Measurements from ENCODE around the gene ADAD2. TPM values are rescaled to one million over a fixed set of nuclear protein-coding genes. Genes with fewer than 3 reads are reported as not detected.
"Not testable (repeated sequence)": the region's sequence is repeated elsewhere in the genome, so short reads cannot be mapped to it uniquely, and the experiment has no call there.

Gene ADAD2
- total and polyA plus RNA-seq, 10 of the 15 experiments (the other 5 are each of a cell fraction or from before 2014, with no cell fraction given): 0.44 to 0.68 (median 0.51) TPM; not detected in 7

GRCh38 chr16:84215531-84215930 is 24.6 kb downstream of the ADAD2 start:
- Histone ChIP-seq H3K9me3 (replicated peaks; ENCODE audit: control insufficient read depth, insufficient read depth, low read length) (no peaks in the 10 kb centered on the region), H2AFZ (ENCODE audit: control insufficient read depth, low read depth, low read length) (no peak overlapping the region), H3K27me3 (replicated peaks in 1 of 2; ENCODE audit: control insufficient read depth in 2 of 2, insufficient read depth in 2 of 2, low read length in 1 of 2) (no peaks in the 10 kb centered on the region; a peak in 1 of 4 replicates), H3K27ac (ENCODE audit: control insufficient read depth, insufficient read depth) (no peak overlapping the region), H3K36me3 (ENCODE audit: control insufficient read depth in 2 of 2, insufficient read depth in 2 of 2, low read length in 1 of 2) (no peaks in the 10 kb centered on the region), H4K20me1 (ENCODE audit: control insufficient read depth, insufficient read depth) (no peaks in the 10 kb centered on the region), H3K9ac (ENCODE audit: control insufficient read depth, insufficient read depth, low read length) (no peak overlapping the region), H3K4me1 (ENCODE audit: control insufficient read depth, insufficient read depth, low read length) (no peaks in the 10 kb centered on the region), H3K4me2 (ENCODE audit: control insufficient read depth, insufficient read depth) (no peak overlapping the region), H3K4me3 (no peak overlapping the region), H3K79me2 (ENCODE audit: control insufficient read depth, insufficient read depth, low read length) (no peaks in the 10 kb centered on the region)
- ChIA-PET RAD21 (ENCODE audit: unreplicated experiment) (no interaction called here), SMC1A (ENCODE audit: uncharacterized antibody, unreplicated experiment) (no interaction called here), POLR2A (no interaction called here), CTCF (no interaction called here)
- FAIRE-seq (no peak), ATAC-seq (no peak), DNase-seq (ENCODE audit: low read depth, low spot score) (no peak)
- TF ChIP-seq SMARCA5 (IDR thresholded peaks at IDR 0.05): no peak
- TF ChIP-seq NKRF (conservative IDR thresholded peaks at IDR 0.05): no peak
- TF ChIP-seq SMAD5 (IDR thresholded peaks at IDR 0.05; ENCODE audit: low read depth): no peak
- no peak for TF ChIP-seq FOS (IDR thresholded peaks at IDR 0.05; ENCODE audit: borderline replicate concordance, extremely low read depth, insufficient read length)
- no peak for TF ChIP-seq REST (IDR thresholded peaks at IDR 0.05; ENCODE audit: low read depth, low read length)
- TF ChIP-seq MEF2B (IDR thresholded peaks at IDR 0.05; ENCODE audit: partially characterized antibody, poor library complexity, severe bottlenecking): no peak
- no peak for TF ChIP-seq ZBTB33 (IDR thresholded peaks at IDR 0.05)
- no TSS peak for BruUV-seq (replicated peaks)
- in situ Hi-C loops (cut with MboI): no loop called here
- WGBS (ENCODE audit: insufficient coverage, insufficient replicate concordance, low lambda C conversion rate, missing lambda C conversion rate): 44% methylated on average over 5 of the region's 5 CpGs
- intact Hi-C loops (cut with micrococcal nuclease; ENCODE audit: unreplicated experiment): no loop called here

GRCh38 chr16:84216144-84216543 is 25.2 kb downstream of the ADAD2 start:
- H3K36me3 ChIP-seq (ENCODE audit: control insufficient read depth in 2 of 2, insufficient read depth in 2 of 2, low read length in 1 of 2); RAD21 ChIA-PET (ENCODE audit: unreplicated experiment); H3K4me2 ChIP-seq (ENCODE audit: control insufficient read depth, insufficient read depth); SMC1A ChIA-PET (ENCODE audit: uncharacterized antibody, unreplicated experiment); H3K4me3 ChIP-seq; POLR2A ChIA-PET; H4K20me1 ChIP-seq (ENCODE audit: control insufficient read depth, insufficient read depth); CTCF ChIA-PET; BruUV-seq (replicated peaks); H3K27me3 ChIP-seq (replicated peaks in 1 of 2; ENCODE audit: control insufficient read depth in 2 of 2, insufficient read depth in 2 of 2, low read length in 1 of 2); FAIRE-seq; H3K27ac ChIP-seq (ENCODE audit: control insufficient read depth, insufficient read depth); intact Hi-C loops (cut with micrococcal nuclease; ENCODE audit: unreplicated experiment); H3K9ac ChIP-seq (ENCODE audit: control insufficient read depth, insufficient read depth, low read length); ATAC-seq; DNase-seq (ENCODE audit: low read depth, low spot score); H3K79me2 ChIP-seq (ENCODE audit: control insufficient read depth, insufficient read depth, low read length); H3K4me1 ChIP-seq (ENCODE audit: control insufficient read depth, insufficient read depth, low read length); H3K9me3 ChIP-seq (replicated peaks; ENCODE audit: control insufficient read depth, insufficient read depth, low read length); in situ Hi-C loops (cut with MboI); H2AFZ ChIP-seq (ENCODE audit: control insufficient read depth, low read depth, low read length): not testable (repeated sequence)
- WGBS (ENCODE audit: insufficient coverage, insufficient replicate concordance, low lambda C conversion rate, missing lambda C conversion rate): 16% methylated on average over 3 of the region's 3 CpGs

All from GM12878 (cell line).